ENCODE measurements around the gene NUB1.

NUB1 gene

GRCh38 chr7:151403764-151404163, 62.2 kb downstream of the NUB1 start:
- Histone ChIP-seq H3K4me3 (ENCODE audit: low read length) (no peak overlapping the region), H3K27ac (ENCODE audit: low read depth, low read length) (no peak overlapping the region)
- no CpG with 5 or more reads among the region's 9 CpGs for WGBS (ENCODE audit: extremely low coverage, insufficient coverage, low lambda C conversion rate)

GRCh38 chr7:151404216-151405011, 62.8 kb downstream of the NUB1 start:
- no CpG with 5 or more reads among the region's 18 CpGs for WGBS (ENCODE audit: extremely low coverage, insufficient coverage, low lambda C conversion rate)
- Histone ChIP-seq H2AK5ac (ENCODE audit: low read length) (no peak overlapping the region), H2BK15ac (replicated peaks; ENCODE audit: low read depth) (no peak overlapping the region), H3K4ac (ENCODE audit: low read depth, low read length) (no peak overlapping the region), H3K27ac (ENCODE audit: low read depth, low read length) (no peak overlapping the region), H3K23ac (ENCODE audit: low read length) (no peak overlapping the region), H2BK5ac (ENCODE audit: low read length) (no peak overlapping the region), H4K8ac (ENCODE audit: low read depth, low read length) (no peak overlapping the region), H3K79me2 (ENCODE audit: control insufficient read depth, insufficient read depth, low read length) (no peaks in the 10 kb centered on the region), H3K4me1 (ENCODE audit: control insufficient read depth, low read depth, low read length) (peaks cover 3% of the 10 kb centered on the region), H3K4me2 (ENCODE audit: low read length) (no peak overlapping the region), H3K27me3 (ENCODE audit: insufficient read depth, low read length, poor library complexity) (no peaks in the 10 kb centered on the region), H3K56ac (ENCODE audit: low read length) (peak overlapping the region; percentile 46), H3K79me1 (ENCODE audit: low read length) (peaks cover 2% of the 10 kb centered on the region), H3K36me3 (ENCODE audit: control insufficient read depth, insufficient read depth, low read length) (no peaks in the 10 kb centered on the region), H3K18ac (ENCODE audit: low read length) (no peak overlapping the region), H3K9ac (ENCODE audit: low read length) (no peak overlapping the region), H4K5ac (ENCODE audit: low read length) (no peak overlapping the region), H2BK120ac (ENCODE audit: low read depth, low read length) (no peak overlapping the region), H3K4me3 (ENCODE audit: low read length) (no peak overlapping the region)
- DNase-seq: no peak

More at GRCh38 chr7:151403764-151404163, 62.2 kb downstream of the NUB1 start:
- Histone ChIP-seq H4K8ac (ENCODE audit: low read depth, low read length) (no peak overlapping the region), H3K4ac (ENCODE audit: low read depth, low read length) (no peak overlapping the region), H3K36me3 (ENCODE audit: control insufficient read depth, insufficient read depth, low read length) (no peaks in the 10 kb centered on the region), H3K27me3 (ENCODE audit: insufficient read depth, low read length, poor library complexity) (no peaks in the 10 kb centered on the region), H3K79me1 (ENCODE audit: low read length) (peaks cover 2% of the 10 kb centered on the region), H2BK5ac (ENCODE audit: low read length) (no peak overlapping the region), H3K56ac (ENCODE audit: low read length) (no peak overlapping the region), H4K5ac (ENCODE audit: low read length) (no peak overlapping the region), H2BK15ac (replicated peaks; ENCODE audit: low read depth) (no peak overlapping the region), H3K18ac (ENCODE audit: low read length) (no peak overlapping the region), H3K4me2 (ENCODE audit: low read length) (no peak overlapping the region), H3K4me1 (ENCODE audit: control insufficient read depth, low read depth, low read length) (peaks cover 3% of the 10 kb centered on the region), H3K79me2 (ENCODE audit: control insufficient read depth, insufficient read depth, low read length) (no peaks in the 10 kb centered on the region), H3K9ac (ENCODE audit: low read length) (no peak overlapping the region), H2BK120ac (ENCODE audit: low read depth, low read length) (no peak overlapping the region), H2AK5ac (ENCODE audit: low read length) (no peak overlapping the region), H3K23ac (ENCODE audit: low read length) (no peak overlapping the region)
- no peak for DNase-seq

GRCh38 chr7:151405056-151405455, 63.4 kb downstream of the NUB1 start:
- H4K5ac ChIP-seq (ENCODE audit: low read length): no peak overlapping the region
- H3K9ac ChIP-seq (ENCODE audit: low read length): no peak overlapping the region
- no CpG with 5 or more reads among the region's 9 CpGs for WGBS (ENCODE audit: extremely low coverage, insufficient coverage, low lambda C conversion rate)

GRCh38 chr7:151405588-151405987, 64.0 kb downstream of the NUB1 start:
- Histone ChIP-seq H2BK5ac (ENCODE audit: low read length) (no peak overlapping the region), H3K79me1 (ENCODE audit: low read length) (peaks cover 2% of the 10 kb centered on the region), H2AK5ac (ENCODE audit: low read length) (no peak overlapping the region), H3K9ac (ENCODE audit: low read length) (no peak overlapping the region), H3K4me3 (ENCODE audit: low read length) (no peak overlapping the region), H3K4ac (ENCODE audit: low read depth, low read length) (no peak overlapping the region), H3K36me3 (ENCODE audit: control insufficient read depth, insufficient read depth, low read length) (no peaks in the 10 kb centered on the region), H3K4me2 (ENCODE audit: low read length) (no peak overlapping the region), H2BK120ac (ENCODE audit: low read depth, low read length) (no peak overlapping the region), H3K27ac (ENCODE audit: low read depth, low read length) (no peak overlapping the region), H3K18ac (ENCODE audit: low read length) (no peak overlapping the region), H3K4me1 (ENCODE audit: control insufficient read depth, low read depth, low read length) (peaks cover 3% of the 10 kb centered on the region), H4K5ac (ENCODE audit: low read length) (no peak overlapping the region), H2BK15ac (replicated peaks; ENCODE audit: low read depth) (no peak overlapping the region), H3K27me3 (ENCODE audit: insufficient read depth, low read length, poor library complexity) (no peaks in the 10 kb centered on the region), H4K8ac (ENCODE audit: low read depth, low read length) (no peak overlapping the region), H3K23ac (ENCODE audit: low read length) (no peak overlapping the region), H3K79me2 (ENCODE audit: control insufficient read depth, insufficient read depth, low read length) (no peaks in the 10 kb centered on the region), H3K56ac (ENCODE audit: low read length) (no peak overlapping the region)
- no peak for DNase-seq
- no CpG with 5 or more reads among the region's 10 CpGs for WGBS (ENCODE audit: extremely low coverage, insufficient coverage, low lambda C conversion rate)

More at GRCh38 chr7:151405056-151405455, 63.4 kb downstream of the NUB1 start:
- no peak overlapping the region for H4K8ac ChIP-seq (ENCODE audit: low read depth, low read length)
- H3K27me3 ChIP-seq (ENCODE audit: insufficient read depth, low read length, poor library complexity): no peaks in the 10 kb centered on the region
- no peaks in the 10 kb centered on the region for H3K79me2 ChIP-seq (ENCODE audit: control insufficient read depth, insufficient read depth, low read length)
- H3K79me1 ChIP-seq (ENCODE audit: low read length): peaks cover 2% of the 10 kb centered on the region
- no peak overlapping the region for H2AK5ac ChIP-seq (ENCODE audit: low read length)
- no peak overlapping the region for H3K4me3 ChIP-seq (ENCODE audit: low read length)
- no peak overlapping the region for H2BK15ac ChIP-seq (replicated peaks; ENCODE audit: low read depth)
- no peaks in the 10 kb centered on the region for H3K36me3 ChIP-seq (ENCODE audit: control insufficient read depth, insufficient read depth, low read length)
- no peak overlapping the region for H3K4me2 ChIP-seq (ENCODE audit: low read length)
- H3K27ac ChIP-seq (ENCODE audit: low read depth, low read length): no peak overlapping the region
- H2BK5ac ChIP-seq (ENCODE audit: low read length): no peak overlapping the region
- H3K23ac ChIP-seq (ENCODE audit: low read length): no peak overlapping the region
- DNase-seq: no peak
- H3K4ac ChIP-seq (ENCODE audit: low read depth, low read length): no peak overlapping the region
- H3K4me1 ChIP-seq (ENCODE audit: control insufficient read depth, low read depth, low read length): peaks cover 3% of the 10 kb centered on the region
- peak overlapping the region; percentile 46 for H3K56ac ChIP-seq (ENCODE audit: low read length)
- no peak overlapping the region for H3K18ac ChIP-seq (ENCODE audit: low read length)
- no peak overlapping the region for H2BK120ac ChIP-seq (ENCODE audit: low read depth, low read length)

- Histone ChIP-seq H3K18ac (ENCODE audit: low read length) (no peak overlapping the region), H3K4me2 (ENCODE audit: low read length) (no peak overlapping the region), H3K4me3 (ENCODE audit: low read length) (no peak overlapping the region), H2BK120ac (ENCODE audit: low read depth, low read length) (no peak overlapping the region), H3K27me3 (ENCODE audit: insufficient read depth, low read length, poor library complexity) (no peaks in the 10 kb centered on the region), H3K4me1 (ENCODE audit: control insufficient read depth, low read depth, low read length) (peaks cover 9% of the 10 kb centered on the region), H3K36me3 (ENCODE audit: control insufficient read depth, insufficient read depth, low read length) (no peaks in the 10 kb centered on the region), H3K79me1 (ENCODE audit: low read length) (peaks cover 2% of the 10 kb centered on the region), H3K79me2 (ENCODE audit: control insufficient read depth, insufficient read depth, low read length) (no peaks in the 10 kb centered on the region), H4K8ac (ENCODE audit: low read depth, low read length) (no peak overlapping the region), H3K23ac (ENCODE audit: low read length) (no peak overlapping the region), H3K4ac (ENCODE audit: low read depth, low read length) (no peak overlapping the region), H2AK5ac (ENCODE audit: low read length) (no peak overlapping the region), H4K5ac (ENCODE audit: low read length) (no peak overlapping the region), H3K56ac (ENCODE audit: low read length) (no peak overlapping the region), H2BK5ac (ENCODE audit: low read length) (no peak overlapping the region), H2BK15ac (replicated peaks; ENCODE audit: low read depth) (no peak overlapping the region), H3K27ac (ENCODE audit: low read depth, low read length) (no peak overlapping the region), H3K9ac (ENCODE audit: low read length) (no peak overlapping the region)
- no CpG with 5 or more reads among the region's 24 CpGs for WGBS (ENCODE audit: extremely low coverage, insufficient coverage, low lambda C conversion rate)
- DNase-seq: no peak
Measured at GRCh38 chr7:151406051-151406875, 64.7 kb downstream of the NUB1 start.

Measured in mesendoderm (in vitro differentiated cells).